ENCODE measurements around the gene MAF. TPM values are rescaled to one million over a fixed set of nuclear protein-coding genes. Genes with fewer than 3 reads are reported as not detected.

Gene MAF
- total and polyA plus RNA-seq, 2 experiments from 2014 or later, result 0.91 to 2.5 TPM

- Mint-ChIP-seq H3K27ac (no peak overlapping the region), H3K4me1 (no peaks in the 10 kb centered on the region), H3K9me3 (no peaks in the 10 kb centered on the region; the same call in 2 of the 3 replicates), H3K27me3 (ENCODE audit: insufficient read depth, low read depth, poor library complexity) (peaks cover 5% of the 10 kb centered on the region), H3K4me3 (no peak overlapping the region), H3K36me3 (ENCODE audit: low read depth) (no peaks in the 10 kb centered on the region)
- no peaks in the 10 kb centered on the region; the same call in 1 of the 2 replicates for H3K9me2 ChIP-seq (ENCODE audit: insufficient read depth)
- ATAC-seq (no peak), DNase-seq (ENCODE audit: low spot score) (no peak)
- no peak overlapping the region for H3K4me3 ChIP-seq
- H3K79me2 ChIP-seq (replicated peaks; ENCODE audit: insufficient read depth), result no peaks in the 10 kb centered on the region
- no peaks in the 10 kb centered on the region for H3K36me3 ChIP-seq (ENCODE audit: insufficient read depth)
- no peak overlapping the region for H3K27ac ChIP-seq (ENCODE audit: low read depth)
- TF ChIP-seq CTCF (conservative IDR thresholded peaks at IDR 0.05; ENCODE audit: low read depth in 2 of 2) (no peak), EZH2 (IDR thresholded peaks at IDR 0.05; ENCODE audit: low read depth, unreplicated experiment) (no peak), ZNF462 (CRISPR knock-in tag; IDR thresholded peaks at IDR 0.05) (no peak), CREB1 (CRISPR knock-in tag; IDR thresholded peaks at IDR 0.05; ENCODE audit: low read depth) (no peak), ZNF331 (CRISPR knock-in tag; IDR thresholded peaks at IDR 0.05; ENCODE audit: low read depth) (no peak), REST (IDR thresholded peaks at IDR 0.05; ENCODE audit: unreplicated experiment) (no peak), JUNB (IDR thresholded peaks at IDR 0.05; ENCODE audit: unreplicated experiment) (no peak), ETS1 (IDR thresholded peaks at IDR 0.05) (no peak), POLR2AphosphoS5 (IDR thresholded peaks at IDR 0.05; ENCODE audit: low read depth) (no peak), ZNF114 (CRISPR knock-in tag; IDR thresholded peaks at IDR 0.05) (no peak), STAT1 (IDR thresholded peaks at IDR 0.05; ENCODE audit: unreplicated experiment) (no peak), EZH2phosphoT487 (IDR thresholded peaks at IDR 0.05; ENCODE audit: unreplicated experiment) (no peak)
- H3K4me1 ChIP-seq (ENCODE audit: insufficient read depth), result no peaks in the 10 kb centered on the region
- H3F3A ChIP-seq (replicated peaks; ENCODE audit: low read depth), result no peaks in the 10 kb centered on the region
- H3K4me2 ChIP-seq, result no peak overlapping the region
- no peaks in the 10 kb centered on the region for H3K27me3 ChIP-seq (ENCODE audit: insufficient read depth)
- H2AFZ ChIP-seq, result no peak overlapping the region
- no peaks in the 10 kb centered on the region for H4K20me1 ChIP-seq (replicated peaks; ENCODE audit: insufficient read depth)
Measured at GRCh38 chr16:79627092-79627491, 26.6 kb upstream of the MAF start.

Measured in GM23338 (cell line).